HepG2 (cell line): Measurements from ENCODE around the gene TMEM253. TPM values are rescaled to one million over a fixed set of nuclear protein-coding genes. Genes with fewer than 3 reads are reported as not detected.

Experiments used
- CHD2 ChIP-seq: IDR thresholded peaks from 2 replicates; pipeline ENCODE4 v1.6.1; 2011; ENCODE audit warnings: low read depth, low read length, improper control_type of control experiment
- ELF3 ChIP-seq: IDR thresholded peaks from 2 replicates; pipeline ENCODE4 v1.6.1; 2016; ENCODE audit warnings: missing genetic modification reagents, missing compliant biosample characterization
- ELF4 ChIP-seq: sonication (generic); formaldehyde crosslinking; IDR thresholded peaks from 2 replicates; pipeline ENCODE4 v1.5.0; 2020; ENCODE audit warnings: missing genetic modification reagents, mild to moderate bottlenecking, moderate library complexity, borderline replicate concordance
- GATA4 ChIP-seq: sonication (generic); IDR thresholded peaks from 2 replicates; pipeline ENCODE4 v1.6.1; 2016; ENCODE audit warnings: antibody characterized with exemption, low read depth, borderline replicate concordance
- MLLT10 ChIP-seq: sonication (generic); formaldehyde crosslinking; IDR thresholded peaks from 2 replicates; pipeline ENCODE4 v1.4.0; 2020; ENCODE audit warnings: missing genetic modification reagents
- MXI1 ChIP-seq: IDR thresholded peaks from 3 replicates; pipeline ENCODE4 v1.6.1; 2012; ENCODE audit warnings: low read depth, low read length, inconsistent platforms, borderline replicate concordance
- MZF1 ChIP-seq: sonication (generic); formaldehyde crosslinking; IDR thresholded peaks from 2 replicates; pipeline ENCODE4 v1.8.1; 2023; ENCODE audit warnings: mild to moderate bottlenecking, missing genetic modification reagents, borderline replicate concordance
- NAIF1 ChIP-seq: sonication (generic); formaldehyde crosslinking; IDR thresholded peaks from 2 replicates; pipeline ENCODE4 v1.5.0; 2020; ENCODE audit warnings: mild to moderate bottlenecking, missing genetic modification reagents, borderline replicate concordance
- NCOA5 ChIP-seq: sonication (generic); formaldehyde crosslinking; IDR thresholded peaks from 2 replicates; pipeline ENCODE4 v1.4.0; 2020; ENCODE audit warnings: missing genetic modification reagents
- NFKBIZ ChIP-seq: IDR thresholded peaks from 2 replicates; pipeline ENCODE4 v1.6.1; 2018; ENCODE audit warnings: missing genetic modification reagents, missing compliant biosample characterization
- POLR2AphosphoS5 ChIP-seq: IDR thresholded peaks from 2 replicates; pipeline ENCODE4 v1.6.1; 2012; ENCODE audit warnings: low read depth, low read length
- POLR2G ChIP-seq: fragments of 200-400 bp; formaldehyde crosslinking; IDR thresholded peaks from 2 replicates; pipeline ENCODE4 v1.6.1; 2018; ENCODE audit warnings: mild to moderate bottlenecking, low read depth, low read length, moderate library complexity
- PRDM15 ChIP-seq: sonication (generic); formaldehyde crosslinking; IDR thresholded peaks from 2 replicates; pipeline ENCODE4 v1.4.0; 2020; ENCODE audit warnings: missing genetic modification reagents
- SETDB1 ChIP-seq: sonication (generic); formaldehyde crosslinking; IDR thresholded peaks from 2 replicates; pipeline ENCODE4 v1.5.1; 2020; ENCODE audit warnings: missing genetic modification reagents, mild to moderate bottlenecking, borderline replicate concordance
- TOPORS ChIP-seq: sonication (generic); formaldehyde crosslinking; IDR thresholded peaks from 2 replicates; pipeline ENCODE4 v1.8.0; 2023; ENCODE audit warnings: mild to moderate bottlenecking, missing genetic modification reagents
- YY1 ChIP-seq: IDR thresholded peaks from 2 replicates; pipeline ENCODE4 v1.6.1; 2011; ENCODE audit warnings: low read length, low read depth, moderate library complexity, mild to moderate bottlenecking; ENCODE audit not compliant: insufficient read depth, insufficient replicate concordance
- ZGPAT ChIP-seq: IDR thresholded peaks from 2 replicates; pipeline ENCODE4 v1.6.1; 2016; ENCODE audit warnings: mild to moderate bottlenecking
- ZNF274 ChIP-seq: sonication (generic); formaldehyde crosslinking; IDR thresholded peaks from 2 replicates; pipeline ENCODE4 v1.5.1; 2020; ENCODE audit warnings: mild to moderate bottlenecking, missing genetic modification reagents
- ZNF275 ChIP-seq: sonication (generic); formaldehyde crosslinking; IDR thresholded peaks from 2 replicates; pipeline ENCODE4 v1.8.0; 2022; ENCODE audit warnings: missing genetic modification reagents, mild to moderate bottlenecking, inconsistent platforms, borderline replicate concordance
- ZNF431 ChIP-seq: sonication (generic); formaldehyde crosslinking; IDR thresholded peaks from 2 replicates; pipeline ENCODE4 v1.9.0; 2022; ENCODE audit warnings: missing genetic modification reagents, low read depth, mild to moderate bottlenecking, borderline replicate concordance
- ZNF776 ChIP-seq: sonication (generic); formaldehyde crosslinking; IDR thresholded peaks from 2 replicates; pipeline ENCODE4 v1.4.0; 2020; ENCODE audit warnings: mild to moderate bottlenecking, missing genetic modification reagents
- polyA plus RNA-seq, 8 experiments: library from polyadenylated mRNA; depleted of rRNA in 3 of 8; stranded (reverse) in 7 of 8; unstranded in 1 of 8; fragments of >200 nt; fragmentation: Illumina TruSeq in 4 of 8; extraction: Trizol in 4 of 8; gene quantifications; 2 replicates each; pipeline versions ENCODE4 v1.2.1 to v1.2.3, GENCODE V29; 2011 to 2016; ENCODE audit warnings: low read depth in 4 of 8, missing spikeins in 1 of 8, mixed read lengths in 1 of 8; ENCODE audit not compliant: insufficient read depth in 1 of 8
- total RNA-seq, 5 experiments: library from RNA; depleted of rRNA; stranded (reverse); fragments of >200 nt; fragmentation: Illumina TruSeq; extraction: Trizol; gene quantifications; 2 replicates each; pipeline ENCODE4 v1.2.3, GENCODE V29; 2016; ENCODE audit warnings: low read depth in 1 of 5

The TMEM253 gene
- total and polyA plus RNA-seq, 2 of the 13 experiments (the other 11 are each of a cell fraction or from before 2014, with no cell fraction given): 0.29 to 0.45 TPM

- TF ChIP-seq GATA4: no peak
- no peak for TF ChIP-seq SETDB1 (CRISPR knock-in tag)
- no peak for TF ChIP-seq NCOA5 (CRISPR knock-in tag)
- no peak; the same call in 1 of the 2 replicates for TF ChIP-seq NFKBIZ (CRISPR knock-in tag)
- TF ChIP-seq NAIF1: no peak
- TF ChIP-seq PRDM15 (CRISPR knock-in tag): no peak
- 0 out of 2 replicates have a peak, but pooled peaks have one; percentile 68 for TF ChIP-seq ZNF274 (CRISPR knock-in tag)
- TF ChIP-seq MLLT10 (CRISPR knock-in tag): no peak
- TF ChIP-seq TOPORS: 0 out of 2 replicates have a peak, but pooled peaks have one; percentile 31
- TF ChIP-seq MXI1: no peak
- no peak for TF ChIP-seq ZGPAT
- TF ChIP-seq ELF4 (CRISPR knock-in tag): 0 out of 2 replicates have a peak, but pooled peaks have one; percentile 57
- TF ChIP-seq POLR2G: no peak
- no peak; the same call in 1 of the 2 replicates for TF ChIP-seq ELF3 (CRISPR knock-in tag)
- TF ChIP-seq CHD2: no peak
- TF ChIP-seq POLR2AphosphoS5: no peak
- TF ChIP-seq YY1: peak; percentile 58
- peak; percentile 61; the same call in 1 of the 2 replicates for TF ChIP-seq ZNF776 (CRISPR knock-in tag)
- TF ChIP-seq MZF1 (CRISPR knock-in tag): no peak
- peak; percentile 36; the same call in 1 of the 2 replicates for TF ChIP-seq ZNF275 (CRISPR knock-in tag)
- no peak for TF ChIP-seq ZNF431 (CRISPR knock-in tag)
These were observed 31.3 kb upstream of the TMEM253 start (continued) for GRCh38 chr14:21069388-21070082.
